ENCODE measurements around the gene SFXN5. TPM values are rescaled to one million over a fixed set of nuclear protein-coding genes. Genes with fewer than 3 reads are reported as not detected.
A peak's percentile ranks its signal among the peaks of the same experiment; 100 is the strongest.

The SFXN5 gene
- polyA plus RNA-seq, 1 donor from 2014 or later = 5.8 TPM

DNA sequence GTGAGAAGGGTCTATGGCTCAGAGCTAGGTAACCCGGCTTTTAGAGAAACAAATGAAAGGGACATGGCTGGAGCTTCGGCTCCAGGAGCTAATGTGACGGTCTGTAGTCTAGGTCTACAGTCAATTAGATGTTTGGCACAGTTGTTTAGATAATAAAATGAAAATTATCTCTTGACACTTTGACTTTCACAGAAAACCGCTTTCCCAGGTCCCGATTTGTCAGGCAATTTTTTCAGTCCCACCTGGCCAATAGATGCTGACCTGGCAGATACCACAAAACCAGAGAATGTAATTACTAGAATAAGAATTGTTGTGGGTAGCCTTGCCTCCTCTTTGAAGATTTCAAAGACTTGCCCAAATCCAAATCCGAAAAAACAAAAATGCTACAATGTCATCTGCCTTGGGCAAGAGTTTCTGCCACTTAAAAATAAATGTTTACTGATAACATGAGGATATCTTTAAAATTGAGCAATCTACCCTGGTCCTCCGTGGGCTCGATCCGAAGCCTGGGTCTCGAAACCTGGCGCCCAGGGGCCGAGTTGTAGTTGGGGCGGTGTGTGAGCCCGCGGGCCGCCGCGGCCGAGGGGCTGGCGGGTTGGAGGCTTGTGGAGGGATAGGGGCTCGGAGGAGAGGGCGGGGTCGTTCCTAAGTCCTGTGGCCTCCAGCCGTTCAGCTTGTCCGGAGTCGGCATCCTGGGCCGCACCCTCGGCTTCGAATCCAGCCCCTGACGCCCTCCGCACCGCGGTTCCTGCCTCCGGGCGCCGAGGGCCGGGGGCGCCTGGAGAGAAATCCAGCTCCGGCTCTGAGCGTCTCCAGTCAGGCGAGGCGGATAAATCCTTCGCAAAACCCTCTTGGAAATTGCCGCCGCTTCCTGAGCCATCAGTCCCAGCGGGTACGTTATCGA, 151.8 kb downstream of the SFXN5 start:
- Histone ChIP-seq H2AFZ (ENCODE audit: low read depth, low read length) (no peak overlapping the region), H4K20me1 (ENCODE audit: insufficient read depth) (no peaks in the 10 kb centered on the region), H3K27me3 (ENCODE audit: insufficient read depth, low read depth, low read length) (peaks cover 100% of the 10 kb centered on the region), H3K9ac (ENCODE audit: low read length) (peak overlapping the region; percentile 39), H3K36me3 (ENCODE audit: insufficient read depth, low read length) (no peaks in the 10 kb centered on the region), H3F3A (ENCODE audit: insufficient read depth, low read length, poor library complexity, severe bottlenecking) (no peaks in the 10 kb centered on the region), H3K27ac (ENCODE audit: low read length) (no peak overlapping the region), H3K4me3 (ENCODE audit: low read length) (peak overlapping the region; percentile 59), H3K9me2 (ENCODE audit: insufficient read depth, low read length) (no peaks in the 10 kb centered on the region), H3K4me2 (ENCODE audit: low read length) (no peak overlapping the region), H3K79me2 (replicated peaks; ENCODE audit: insufficient read depth, low read length) (peaks cover 23% of the 10 kb centered on the region), H3K9me3 (ENCODE audit: low read length) (no peaks in the 10 kb centered on the region)
- TF ChIP-seq, protein P1, sequence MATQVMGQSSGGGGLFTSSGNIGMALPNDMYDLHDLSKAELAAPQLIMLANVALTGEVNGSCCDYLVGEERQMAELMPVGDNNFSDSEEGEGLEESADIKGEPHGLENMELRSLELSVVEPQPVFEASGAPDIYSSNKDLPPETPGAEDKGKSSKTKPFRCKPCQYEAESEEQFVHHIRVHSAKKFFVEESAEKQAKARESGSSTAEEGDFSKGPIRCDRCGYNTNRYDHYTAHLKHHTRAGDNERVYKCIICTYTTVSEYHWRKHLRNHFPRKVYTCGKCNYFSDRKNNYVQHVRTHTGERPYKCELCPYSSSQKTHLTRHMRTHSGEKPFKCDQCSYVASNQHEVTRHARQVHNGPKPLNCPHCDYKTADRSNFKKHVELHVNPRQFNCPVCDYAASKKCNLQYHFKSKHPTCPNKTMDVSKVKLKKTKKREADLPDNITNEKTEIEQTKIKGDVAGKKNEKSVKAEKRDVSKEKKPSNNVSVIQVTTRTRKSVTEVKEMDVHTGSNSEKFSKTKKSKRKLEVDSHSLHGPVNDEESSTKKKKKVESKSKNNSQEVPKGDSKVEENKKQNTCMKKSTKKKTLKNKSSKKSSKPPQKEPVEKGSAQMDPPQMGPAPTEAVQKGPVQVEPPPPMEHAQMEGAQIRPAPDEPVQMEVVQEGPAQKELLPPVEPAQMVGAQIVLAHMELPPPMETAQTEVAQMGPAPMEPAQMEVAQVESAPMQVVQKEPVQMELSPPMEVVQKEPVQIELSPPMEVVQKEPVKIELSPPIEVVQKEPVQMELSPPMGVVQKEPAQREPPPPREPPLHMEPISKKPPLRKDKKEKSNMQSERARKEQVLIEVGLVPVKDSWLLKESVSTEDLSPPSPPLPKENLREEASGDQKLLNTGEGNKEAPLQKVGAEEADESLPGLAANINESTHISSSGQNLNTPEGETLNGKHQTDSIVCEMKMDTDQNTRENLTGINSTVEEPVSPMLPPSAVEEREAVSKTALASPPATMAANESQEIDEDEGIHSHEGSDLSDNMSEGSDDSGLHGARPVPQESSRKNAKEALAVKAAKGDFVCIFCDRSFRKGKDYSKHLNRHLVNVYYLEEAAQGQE (IDR thresholded peaks at IDR 0.05; ENCODE audit: borderline replicate concordance) = no peak
- TF ChIP-seq TAF1 (IDR thresholded peaks at IDR 0.05; ENCODE audit: low read depth) (no peak), MXI1 (conservative IDR thresholded peaks at IDR 0.05; ENCODE audit: poor library complexity, severe bottlenecking) (no peak), SMC3 (conservative IDR thresholded peaks at IDR 0.05; ENCODE audit: poor library complexity) (no peak), CTCF (IDR thresholded peaks at IDR 0.05; ENCODE audit: poor library complexity, severe bottlenecking) (no peak), RAD21 (conservative IDR thresholded peaks at IDR 0.05) (no peak), EP300 (conservative IDR thresholded peaks at IDR 0.05; ENCODE audit: poor library complexity, severe bottlenecking) (no peak), EZH2 (IDR thresholded peaks at IDR 0.05; ENCODE audit: borderline replicate concordance, insufficient read depth, low read length, poor library complexity, severe bottlenecking) (peak; percentile 81), POLR2AphosphoS5 (IDR thresholded peaks at IDR 0.05) (peak; percentile 56)

- peaks cover 100% of the 10 kb centered on the region for H3K27me3 ChIP-seq (ENCODE audit: insufficient read depth, low read depth, low read length)
- H3K4me2 ChIP-seq (ENCODE audit: low read length) = no peak overlapping the region
- no peak overlapping the region for H2AFZ ChIP-seq (ENCODE audit: low read depth, low read length)
- H3K9me3 ChIP-seq (ENCODE audit: low read length) = no peaks in the 10 kb centered on the region
- H3K4me3 ChIP-seq (ENCODE audit: low read length) = peak overlapping the region; percentile 67
- no peaks in the 10 kb centered on the region for H3K9me2 ChIP-seq (ENCODE audit: insufficient read depth, low read length)
- H3F3A ChIP-seq (ENCODE audit: insufficient read depth, low read length, poor library complexity, severe bottlenecking) = no peaks in the 10 kb centered on the region
- no peaks in the 10 kb centered on the region for H3K36me3 ChIP-seq (ENCODE audit: insufficient read depth, low read length)
- no peak overlapping the region for H3K27ac ChIP-seq (ENCODE audit: low read length)
- no peak for TF ChIP-seq RAD21 (conservative IDR thresholded peaks at IDR 0.05)
- TF ChIP-seq MXI1 (conservative IDR thresholded peaks at IDR 0.05; ENCODE audit: poor library complexity, severe bottlenecking) = no peak
- peak; percentile 90 for TF ChIP-seq EZH2 (IDR thresholded peaks at IDR 0.05; ENCODE audit: borderline replicate concordance, insufficient read depth, low read length, poor library complexity, severe bottlenecking)
- no peaks in the 10 kb centered on the region for H4K20me1 ChIP-seq (ENCODE audit: insufficient read depth)
- H3K79me2 ChIP-seq (replicated peaks; ENCODE audit: insufficient read depth, low read length) = peaks cover 23% of the 10 kb centered on the region
- no peak overlapping the region for H3K9ac ChIP-seq (ENCODE audit: low read length)
Measured at GRCh38 chr2:72917877-72918553, 153.5 kb downstream of the SFXN5 start.

All from neural cell (in vitro differentiated cells).